ENCODE data around the gene BBOX1.

- no peak for TF ChIP-seq GATA2 (IDR thresholded peaks at IDR 0.05; ENCODE audit: low read depth, low read length)
- no peak for TF ChIP-seq GATA3 (IDR thresholded peaks at IDR 0.05; ENCODE audit: low read depth, low read length)
These were observed 45.0 kb downstream of the BBOX1 start for GRCh38 chr11:27085605-27086004.
